ENCODE data around the gene RAF1. TPM values are rescaled to one million over a fixed set of nuclear protein-coding genes. Genes with fewer than 3 reads are reported as not detected.

The RAF1 gene
- total and polyA plus RNA-seq, 9 of the 15 experiments (the other 6 are each of a cell fraction or from before 2014, with no cell fraction given), result 28.0 to 183 (median 85.6) TPM

DNA sequence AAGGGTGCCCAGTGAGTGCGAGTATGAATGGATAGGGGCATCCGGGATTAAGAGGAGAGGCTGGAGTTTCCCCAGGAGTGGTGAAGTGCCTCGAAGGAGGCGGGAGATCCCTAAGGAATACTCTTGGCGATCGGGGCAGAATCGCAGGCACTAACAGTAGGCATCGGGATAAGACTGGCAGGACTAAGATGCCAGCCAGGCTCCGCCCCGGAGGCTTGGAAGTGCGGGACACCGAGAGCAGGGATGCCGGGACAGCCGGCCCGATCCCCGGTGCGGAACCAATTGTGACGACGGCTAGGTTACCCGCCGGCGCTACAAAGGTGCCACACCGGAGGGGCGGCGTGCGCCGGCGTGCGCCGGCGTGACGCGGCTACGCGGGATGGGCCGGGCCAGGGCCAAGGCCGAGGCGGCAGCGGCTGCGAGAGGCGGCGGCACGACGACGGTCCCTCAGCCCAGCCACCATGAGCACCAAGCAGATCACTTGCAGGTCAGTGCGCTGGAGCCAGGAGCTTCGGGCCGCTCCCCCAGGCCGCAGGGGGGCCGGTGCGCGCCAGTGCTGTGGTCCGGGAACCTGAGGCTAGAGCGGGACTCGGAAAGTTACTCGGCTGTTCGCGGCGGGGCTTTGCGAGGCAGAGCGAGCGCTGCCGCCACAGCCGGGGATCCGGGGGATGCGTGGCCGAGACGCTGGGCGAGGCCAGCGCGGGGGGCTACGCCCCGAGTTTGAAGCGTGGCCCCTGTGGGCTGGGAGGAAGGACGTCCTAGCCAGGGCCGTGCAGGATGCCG is 107.0 kb downstream of the RAF1 start, which contains the start of gene MKRN2 (continued):
- TF ChIP-seq, protein P1, sequence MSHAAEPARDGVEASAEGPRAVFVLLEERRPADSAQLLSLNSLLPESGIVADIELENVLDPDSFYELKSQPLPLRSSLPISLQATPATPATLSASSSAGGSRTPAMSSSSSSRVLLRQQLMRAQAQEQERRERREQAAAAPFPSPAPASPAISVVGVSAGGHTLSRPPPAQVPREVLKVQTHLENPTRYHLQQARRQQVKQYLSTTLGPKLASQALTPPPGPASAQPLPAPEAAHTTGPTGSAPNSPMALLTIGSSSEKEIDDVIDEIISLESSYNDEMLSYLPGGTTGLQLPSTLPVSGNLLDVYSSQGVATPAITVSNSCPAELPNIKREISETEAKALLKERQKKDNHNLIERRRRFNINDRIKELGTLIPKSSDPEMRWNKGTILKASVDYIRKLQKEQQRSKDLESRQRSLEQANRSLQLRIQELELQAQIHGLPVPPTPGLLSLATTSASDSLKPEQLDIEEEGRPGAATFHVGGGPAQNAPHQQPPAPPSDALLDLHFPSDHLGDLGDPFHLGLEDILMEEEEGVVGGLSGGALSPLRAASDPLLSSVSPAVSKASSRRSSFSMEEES (CRISPR knock-in tag; IDR thresholded peaks at IDR 0.05), result no peak
- TF ChIP-seq MTA3 (IDR thresholded peaks at IDR 0.05; ENCODE audit: borderline replicate concordance), result peak; percentile 96
- TF ChIP-seq NCOA1 (IDR thresholded peaks at IDR 0.05; ENCODE audit: low read depth), result peak; percentile 98
- no peak for TF ChIP-seq RFX7 (CRISPR knock-in tag; IDR thresholded peaks at IDR 0.05)
- TF ChIP-seq JUNB (CRISPR knock-in tag; conservative IDR thresholded peaks at IDR 0.05), result no peak
- TF ChIP-seq, protein P2, sequence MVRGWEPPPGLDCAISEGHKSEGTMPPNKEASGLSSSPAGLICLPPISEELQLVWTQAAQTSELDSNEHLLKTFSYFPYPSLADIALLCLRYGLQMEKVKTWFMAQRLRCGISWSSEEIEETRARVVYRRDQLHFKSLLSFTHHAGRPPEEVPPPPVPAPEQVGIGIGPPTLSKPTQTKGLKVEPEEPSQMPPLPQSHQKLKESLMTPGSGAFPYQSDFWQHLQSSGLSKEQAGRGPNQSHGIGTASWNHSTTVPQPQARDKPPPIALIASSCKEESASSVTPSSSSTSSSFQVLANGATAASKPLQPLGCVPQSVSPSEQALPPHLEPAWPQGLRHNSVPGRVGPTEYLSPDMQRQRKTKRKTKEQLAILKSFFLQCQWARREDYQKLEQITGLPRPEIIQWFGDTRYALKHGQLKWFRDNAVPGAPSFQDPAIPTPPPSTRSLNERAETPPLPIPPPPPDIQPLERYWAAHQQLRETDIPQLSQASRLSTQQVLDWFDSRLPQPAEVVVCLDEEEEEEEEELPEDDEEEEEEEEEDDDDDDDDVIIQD (CRISPR knock-in tag; IDR thresholded peaks at IDR 0.05), result no peak
- no peak for TF ChIP-seq CBX5 (IDR thresholded peaks at IDR 0.05; ENCODE audit: borderline replicate concordance, low read depth)
- TF ChIP-seq ELF2 (CRISPR knock-in tag; IDR thresholded peaks at IDR 0.05), result peak; percentile 82
- TF ChIP-seq, protein P3, sequence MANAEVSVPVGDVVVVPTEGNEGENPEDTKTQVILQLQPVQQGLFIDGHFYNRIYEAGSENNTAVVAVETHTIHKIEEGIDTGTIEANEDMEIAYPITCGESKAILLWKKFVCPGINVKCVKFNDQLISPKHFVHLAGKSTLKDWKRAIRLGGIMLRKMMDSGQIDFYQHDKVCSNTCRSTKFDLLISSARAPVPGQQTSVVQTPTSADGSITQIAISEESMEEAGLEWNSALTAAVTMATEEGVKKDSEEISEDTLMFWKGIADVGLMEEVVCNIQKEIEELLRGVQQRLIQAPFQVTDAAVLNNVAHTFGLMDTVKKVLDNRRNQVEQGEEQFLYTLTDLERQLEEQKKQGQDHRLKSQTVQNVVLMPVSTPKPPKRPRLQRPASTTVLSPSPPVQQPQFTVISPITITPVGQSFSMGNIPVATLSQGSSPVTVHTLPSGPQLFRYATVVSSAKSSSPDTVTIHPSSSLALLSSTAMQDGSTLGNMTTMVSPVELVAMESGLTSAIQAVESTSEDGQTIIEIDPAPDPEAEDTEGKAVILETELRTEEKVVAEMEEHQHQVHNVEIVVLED (CRISPR knock-in tag; IDR thresholded peaks at IDR 0.05), result peak; percentile 100
- TF ChIP-seq, protein P4, sequence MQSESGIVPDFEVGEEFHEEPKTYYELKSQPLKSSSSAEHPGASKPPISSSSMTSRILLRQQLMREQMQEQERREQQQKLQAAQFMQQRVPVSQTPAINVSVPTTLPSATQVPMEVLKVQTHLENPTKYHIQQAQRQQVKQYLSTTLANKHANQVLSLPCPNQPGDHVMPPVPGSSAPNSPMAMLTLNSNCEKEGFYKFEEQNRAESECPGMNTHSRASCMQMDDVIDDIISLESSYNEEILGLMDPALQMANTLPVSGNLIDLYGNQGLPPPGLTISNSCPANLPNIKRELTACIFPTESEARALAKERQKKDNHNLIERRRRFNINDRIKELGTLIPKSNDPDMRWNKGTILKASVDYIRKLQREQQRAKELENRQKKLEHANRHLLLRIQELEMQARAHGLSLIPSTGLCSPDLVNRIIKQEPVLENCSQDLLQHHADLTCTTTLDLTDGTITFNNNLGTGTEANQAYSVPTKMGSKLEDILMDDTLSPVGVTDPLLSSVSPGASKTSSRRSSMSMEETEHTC (IDR thresholded peaks at IDR 0.05), result no peak
- no peak for TF ChIP-seq NFIX (CRISPR knock-in tag; IDR thresholded peaks at IDR 0.05; ENCODE audit: low read depth)
- peak; percentile 99 for TF ChIP-seq TAF1 (IDR thresholded peaks at IDR 0.05; ENCODE audit: control insufficient read depth, extremely low read depth, insufficient read depth, low read length, severe bottlenecking)
- TF ChIP-seq GTF2F1 (IDR thresholded peaks at IDR 0.05; ENCODE audit: low read depth, low read length), result peak; percentile 85; the same call in 1 of the 2 replicates
- no peak for TF ChIP-seq ZNF121 (CRISPR knock-in tag; conservative IDR thresholded peaks at IDR 0.05)
- TF ChIP-seq, protein P5, sequence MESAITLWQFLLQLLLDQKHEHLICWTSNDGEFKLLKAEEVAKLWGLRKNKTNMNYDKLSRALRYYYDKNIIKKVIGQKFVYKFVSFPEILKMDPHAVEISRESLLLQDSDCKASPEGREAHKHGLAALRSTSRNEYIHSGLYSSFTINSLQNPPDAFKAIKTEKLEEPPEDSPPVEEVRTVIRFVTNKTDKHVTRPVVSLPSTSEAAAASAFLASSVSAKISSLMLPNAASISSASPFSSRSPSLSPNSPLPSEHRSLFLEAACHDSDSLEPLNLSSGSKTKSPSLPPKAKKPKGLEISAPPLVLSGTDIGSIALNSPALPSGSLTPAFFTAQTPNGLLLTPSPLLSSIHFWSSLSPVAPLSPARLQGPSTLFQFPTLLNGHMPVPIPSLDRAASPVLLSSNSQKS (CRISPR knock-in tag; IDR thresholded peaks at IDR 0.05), result no peak
- no peak for TF ChIP-seq SMARCE1 (IDR thresholded peaks at IDR 0.05)
- TF ChIP-seq SMC3 (conservative IDR thresholded peaks at IDR 0.05; ENCODE audit: insufficient read depth, low read depth, low read length), result 0 out of 2 replicates have a peak, but pooled peaks have one; percentile 11
- TF ChIP-seq ZNF197 (CRISPR knock-in tag; IDR thresholded peaks at IDR 0.05; ENCODE audit: low read depth), result 0 out of 2 replicates have a peak, but pooled peaks have one; percentile 33
- TF ChIP-seq ETS2 (tag; IDR thresholded peaks at IDR 0.05; ENCODE audit: borderline replicate concordance, poor library complexity, severe bottlenecking), result peak; percentile 18
- TF ChIP-seq TRIM28 (IDR thresholded peaks at IDR 0.05), result no peak; the same call in 1 of the 2 replicates
- TF ChIP-seq CTBP1 (IDR thresholded peaks at IDR 0.05; ENCODE audit: borderline replicate concordance), result peak; percentile 97
- TF ChIP-seq BRD9 (IDR thresholded peaks at IDR 0.05; ENCODE audit: low read depth, partially characterized antibody), result no peak

Data from K562 (cell line).